Suppressor macrophage treated with lipopolysaccharide for 1 hour (primary cell): ENCODE results near the gene CRK.
"Not testable (repeated sequence)": the region's sequence is repeated elsewhere in the genome, so short reads cannot be mapped to it uniquely, and the experiment has no call there.

Experiments used
- DNase-seq, 3 donors: peaks; one replicate each; pipeline ENCODE4 v3.0.0-alpha.2; 2020 to 2022

CRK gene

GRCh38 chr17:1384905-1385435 is 71.1 kb downstream of the CRK start:
- DNase-seq, result no peak

- DNase-seq, result peak; percentile 49 to 71 (median 70)
These were observed 76.1 kb downstream of the CRK start for GRCh38 chr17:1379930-1380313.

- DNase-seq, result no peak
These were observed 76.7 kb downstream of the CRK start for GRCh38 chr17:1379208-1379929.

DNA sequence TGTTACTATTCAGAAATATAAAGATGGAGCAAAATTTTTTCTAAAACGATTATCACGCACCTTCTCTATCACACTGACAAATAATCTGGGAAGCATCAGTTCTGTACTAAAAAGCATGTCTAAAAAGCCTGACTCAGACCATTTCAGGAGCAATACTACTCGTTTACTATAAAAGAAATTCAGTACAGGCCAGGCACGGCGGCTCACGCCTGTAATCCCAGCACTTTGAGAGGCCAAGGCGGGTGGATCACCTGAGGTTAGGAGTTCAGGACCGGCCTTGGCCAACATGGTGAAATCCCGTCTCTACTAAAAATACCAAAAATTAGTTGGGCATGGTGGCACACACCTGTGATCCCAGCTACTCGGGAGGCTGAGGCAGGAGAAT is 77.6 kb downstream of the CRK start:
- not testable (repeated sequence) for DNase-seq

DNA sequence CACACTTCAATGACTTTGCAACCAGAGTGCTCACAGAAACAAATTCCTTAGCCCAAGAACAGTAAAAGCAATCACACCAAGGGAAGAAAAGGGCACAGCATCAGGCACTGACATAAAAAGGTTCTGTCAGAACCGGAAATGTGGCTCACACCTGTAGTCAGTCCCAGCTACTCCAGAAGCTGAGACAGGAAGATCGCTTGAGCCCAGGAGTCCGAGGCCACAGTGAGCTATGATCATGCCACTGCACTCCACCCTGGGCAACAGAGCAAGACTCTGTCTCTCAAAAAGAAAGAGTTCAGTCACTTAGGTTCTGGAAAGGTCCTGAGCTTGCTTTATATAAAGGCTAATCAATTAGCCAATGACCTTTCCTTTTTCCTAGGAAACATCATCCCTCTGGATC is 78.7 kb downstream of the CRK start:
- DNase-seq, result no peak

DNA sequence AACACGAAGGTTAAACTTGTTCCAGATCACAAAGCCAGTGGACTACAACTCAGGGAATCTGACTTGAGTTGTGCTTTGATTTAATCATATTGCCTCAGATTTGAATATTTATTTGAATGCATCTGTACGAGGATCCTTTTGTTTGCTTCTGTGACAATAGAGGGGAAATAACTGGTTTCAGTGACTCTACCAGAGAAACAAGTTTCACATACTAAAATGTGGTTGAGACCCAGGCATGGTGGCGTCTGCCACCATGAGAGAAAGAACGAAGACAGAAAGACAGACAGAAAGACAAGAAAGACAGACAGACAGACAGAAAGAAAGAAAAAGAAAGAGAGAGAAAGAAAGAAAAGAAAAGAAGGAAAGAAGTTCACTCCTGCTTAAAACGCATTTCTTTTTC is 80.0 kb downstream of the CRK start:
- no peak for DNase-seq

DNA sequence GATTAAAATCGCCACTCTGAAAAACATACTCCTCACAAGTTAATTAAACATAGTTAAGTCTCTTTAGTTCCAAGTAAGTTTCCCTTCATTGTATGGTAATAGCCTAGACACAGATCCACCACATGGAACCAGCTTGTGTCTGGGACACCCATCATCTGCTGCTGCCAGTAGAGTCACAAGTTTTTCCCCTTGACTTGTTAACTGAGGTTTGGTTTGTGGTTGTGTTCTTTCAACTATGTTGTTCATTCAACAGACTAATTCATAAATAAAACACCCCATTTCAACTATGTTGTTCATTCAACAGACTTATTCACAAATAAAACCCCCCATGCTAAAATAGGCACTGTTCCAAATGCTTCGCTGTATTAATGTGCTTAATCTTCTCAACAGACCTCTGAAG is 80.4 kb downstream of the CRK start:
- DNase-seq, result no peak

GRCh38 chr17:1374431-1375177 is 81.4 kb downstream of the CRK start:
- DNase-seq, result no peak

GRCh38 chr17:1373707-1374237 is 82.3 kb downstream of the CRK start:
- DNase-seq, result no peak

DNA sequence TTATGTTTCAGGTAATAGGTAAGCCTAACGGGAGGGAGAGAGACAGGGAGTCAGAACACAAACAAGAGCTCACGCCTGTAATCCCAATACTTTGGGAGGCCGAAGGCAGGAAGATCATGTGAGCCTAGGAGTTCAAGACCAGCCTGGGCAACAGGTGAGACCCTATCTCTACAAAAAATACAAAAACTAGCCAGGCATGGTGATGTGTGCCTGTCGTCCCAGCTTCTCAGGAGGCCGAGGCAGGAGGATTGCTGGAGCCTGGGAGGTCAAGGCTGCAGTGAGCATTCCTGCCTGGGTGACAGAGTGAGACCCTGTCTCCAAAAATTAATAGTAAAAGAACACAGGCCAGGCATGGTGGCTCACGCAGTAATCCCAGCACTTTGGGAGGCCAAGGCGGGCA is 83.4 kb downstream of the CRK start:
- no peak for DNase-seq

- DNase-seq, result no peak
These were observed 84.0 kb downstream of the CRK start for GRCh38 chr17:1371893-1372590.
